ENCODE data around the gene STAG1.

The STAG1 gene

DNA sequence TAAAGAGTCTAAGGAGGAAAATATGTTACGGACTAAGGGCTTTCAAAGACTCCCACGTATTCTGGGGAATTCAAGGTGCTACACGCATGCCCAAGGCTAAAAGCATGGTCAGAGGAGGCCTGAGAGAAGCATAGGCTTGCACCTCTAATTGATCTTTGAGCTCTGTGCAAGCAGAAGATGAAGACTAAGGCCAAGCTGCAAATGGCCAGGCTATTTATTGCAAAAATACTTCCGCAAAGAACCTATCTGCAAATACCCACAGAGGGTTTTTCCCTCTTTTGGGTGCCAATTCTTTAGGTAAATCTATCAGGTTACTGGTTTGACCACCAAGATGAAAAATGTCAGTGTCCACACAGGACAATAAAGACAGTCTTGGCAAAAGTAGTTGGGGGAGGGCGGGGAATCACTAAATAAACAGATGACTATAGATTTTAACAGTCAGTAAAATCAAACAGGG is 119.5 kb downstream of the STAG1 start:
- H3K9me3 ChIP-seq (ENCODE audit: insufficient read depth, low read depth, low read length) = no peaks in the 10 kb centered on the region
- H3K4me3 ChIP-seq (ENCODE audit: low read length, poor library complexity, severe bottlenecking) = no peak overlapping the region
- peaks cover 20% of the 10 kb centered on the region for H3K36me3 ChIP-seq (ENCODE audit: insufficient read depth, low read length)
- H2AFZ ChIP-seq (ENCODE audit: low read length) = no peak overlapping the region
- peaks cover 4% of the 10 kb centered on the region for H3K4me1 ChIP-seq (ENCODE audit: insufficient read depth, low read length, poor library complexity, severe bottlenecking)
- peaks cover 8% of the 10 kb centered on the region for H4K20me1 ChIP-seq (ENCODE audit: insufficient read depth, low read length, poor library complexity, severe bottlenecking)
- H3K9ac ChIP-seq (ENCODE audit: low read depth, low read length, poor library complexity, severe bottlenecking) = no peak overlapping the region
- H3K4me2 ChIP-seq (ENCODE audit: low read depth, low read length, poor library complexity, severe bottlenecking) = no peak overlapping the region
- H3F3A ChIP-seq (ENCODE audit: low read depth) = no peaks in the 10 kb centered on the region
- no peaks in the 10 kb centered on the region for H3K27me3 ChIP-seq (ENCODE audit: insufficient read depth, low read length, poor library complexity, severe bottlenecking)
- H3K79me2 ChIP-seq (ENCODE audit: insufficient read depth, low read length) = peaks cover 92% of the 10 kb centered on the region
- TF ChIP-seq EZH2phosphoT487 (IDR thresholded peaks at IDR 0.05; ENCODE audit: borderline replicate concordance) (no peak), CTCF (conservative IDR thresholded peaks at IDR 0.05; ENCODE audit: low read length) (no peak)
- no peaks in the 10 kb centered on the region for H3K9me2 ChIP-seq (replicated peaks; ENCODE audit: low read depth, low read length)

- peaks cover 4% of the 10 kb centered on the region for H3K4me1 ChIP-seq (ENCODE audit: insufficient read depth, low read length, poor library complexity, severe bottlenecking)
- H3K27me3 ChIP-seq (ENCODE audit: insufficient read depth, low read length, poor library complexity, severe bottlenecking) = no peaks in the 10 kb centered on the region
- H3K9me2 ChIP-seq (replicated peaks; ENCODE audit: low read depth, low read length) = no peaks in the 10 kb centered on the region
- no peak overlapping the region for H3K4me3 ChIP-seq (ENCODE audit: low read length, poor library complexity, severe bottlenecking)
- H3K9me3 ChIP-seq (ENCODE audit: insufficient read depth, low read depth, low read length) = no peaks in the 10 kb centered on the region
- H3K79me2 ChIP-seq (ENCODE audit: insufficient read depth, low read length) = peaks cover 90% of the 10 kb centered on the region
- no peak overlapping the region for H3K9ac ChIP-seq (ENCODE audit: low read depth, low read length, poor library complexity, severe bottlenecking)
- no peaks in the 10 kb centered on the region for H3F3A ChIP-seq (ENCODE audit: low read depth)
- H2AFZ ChIP-seq (ENCODE audit: low read length) = no peak overlapping the region
- no peak overlapping the region for H3K4me2 ChIP-seq (ENCODE audit: low read depth, low read length, poor library complexity, severe bottlenecking)
- H3K36me3 ChIP-seq (ENCODE audit: insufficient read depth, low read length) = peaks cover 32% of the 10 kb centered on the region
- TF ChIP-seq CTCF (conservative IDR thresholded peaks at IDR 0.05; ENCODE audit: low read length) = no peak
- TF ChIP-seq EZH2phosphoT487 (IDR thresholded peaks at IDR 0.05; ENCODE audit: borderline replicate concordance) = no peak
- H4K20me1 ChIP-seq (ENCODE audit: insufficient read depth, low read length, poor library complexity, severe bottlenecking) = peaks cover 8% of the 10 kb centered on the region
Measured at GRCh38 chr3:136631424-136631823, 120.8 kb downstream of the STAG1 start.

GRCh38 chr3:136630915-136631314 is 121.3 kb downstream of the STAG1 start:
- TF ChIP-seq CTCF (conservative IDR thresholded peaks at IDR 0.05; ENCODE audit: low read length) = no peak
- no peak for TF ChIP-seq EZH2phosphoT487 (IDR thresholded peaks at IDR 0.05; ENCODE audit: borderline replicate concordance)
- no peaks in the 10 kb centered on the region for H3K9me3 ChIP-seq (ENCODE audit: insufficient read depth, low read depth, low read length)
- H4K20me1 ChIP-seq (ENCODE audit: insufficient read depth, low read length, poor library complexity, severe bottlenecking) = peaks cover 8% of the 10 kb centered on the region
- no peaks in the 10 kb centered on the region for H3K27me3 ChIP-seq (ENCODE audit: insufficient read depth, low read length, poor library complexity, severe bottlenecking)
- H3K4me1 ChIP-seq (ENCODE audit: insufficient read depth, low read length, poor library complexity, severe bottlenecking) = peaks cover 4% of the 10 kb centered on the region
- H3K79me2 ChIP-seq (ENCODE audit: insufficient read depth, low read length) = peaks cover 90% of the 10 kb centered on the region
- H3K4me2 ChIP-seq (ENCODE audit: low read depth, low read length, poor library complexity, severe bottlenecking) = no peak overlapping the region
- H2AFZ ChIP-seq (ENCODE audit: low read length) = no peak overlapping the region
- peaks cover 34% of the 10 kb centered on the region for H3K36me3 ChIP-seq (ENCODE audit: insufficient read depth, low read length)
- H3K4me3 ChIP-seq (ENCODE audit: low read length, poor library complexity, severe bottlenecking) = no peak overlapping the region
- no peaks in the 10 kb centered on the region for H3F3A ChIP-seq (ENCODE audit: low read depth)
- no peak overlapping the region for H3K9ac ChIP-seq (ENCODE audit: low read depth, low read length, poor library complexity, severe bottlenecking)
- no peaks in the 10 kb centered on the region for H3K9me2 ChIP-seq (replicated peaks; ENCODE audit: low read depth, low read length)

All from Loucy (cell line).